Effector memory CD8-positive, alpha-beta T cell (primary cell): ENCODE measurements around the gene ETNK2.

Experiments
- ATAC-seq: fragments of 150-1000 bp; cut with Tn5 transposase; replicated peaks from 2 replicates; pipeline ENCODE4 v1.10.0; 2021; ENCODE audit warnings: mild to moderate bottlenecking, moderate library complexity
- DNase-seq, 3 experiments: peaks; one replicate each; pipeline ENCODE4 v3.0.0; 2021
- H3K27ac Mint-ChIP-seq, 2 donors: one replicate each; pipeline ENCODE4 v1.8.0; 2022; ENCODE audit warnings: mild to moderate bottlenecking in 2 of 2, mixed read lengths in 2 of 2, moderate library complexity in 2 of 2
- H3K27me3 Mint-ChIP-seq, 2 donors: one replicate each; pipeline ENCODE4 v1.8.0; 2022; ENCODE audit warnings: mixed read lengths in 2 of 2
- H3K36me3 Mint-ChIP-seq: one replicate; pipeline ENCODE4 v1.8.0; 2022; ENCODE audit warnings: mild to moderate bottlenecking, moderate library complexity, mixed read lengths; ENCODE audit not compliant: insufficient read depth
- H3K4me1 Mint-ChIP-seq, 2 donors: one replicate each; pipeline ENCODE4 v1.8.0; 2022; ENCODE audit warnings: low read depth in 2 of 2, mixed read lengths in 2 of 2
- H3K4me3 Mint-ChIP-seq, 2 donors: one replicate each; pipeline ENCODE4 v1.8.0; 2022; ENCODE audit warnings: mild to moderate bottlenecking in 2 of 2, mixed read lengths in 2 of 2, moderate library complexity in 2 of 2
- H3K9me3 Mint-ChIP-seq, 2 donors: one replicate each; pipeline ENCODE4 v1.8.0; 2022; ENCODE audit warnings: mixed read lengths in 2 of 2

The ETNK2 gene

DNA sequence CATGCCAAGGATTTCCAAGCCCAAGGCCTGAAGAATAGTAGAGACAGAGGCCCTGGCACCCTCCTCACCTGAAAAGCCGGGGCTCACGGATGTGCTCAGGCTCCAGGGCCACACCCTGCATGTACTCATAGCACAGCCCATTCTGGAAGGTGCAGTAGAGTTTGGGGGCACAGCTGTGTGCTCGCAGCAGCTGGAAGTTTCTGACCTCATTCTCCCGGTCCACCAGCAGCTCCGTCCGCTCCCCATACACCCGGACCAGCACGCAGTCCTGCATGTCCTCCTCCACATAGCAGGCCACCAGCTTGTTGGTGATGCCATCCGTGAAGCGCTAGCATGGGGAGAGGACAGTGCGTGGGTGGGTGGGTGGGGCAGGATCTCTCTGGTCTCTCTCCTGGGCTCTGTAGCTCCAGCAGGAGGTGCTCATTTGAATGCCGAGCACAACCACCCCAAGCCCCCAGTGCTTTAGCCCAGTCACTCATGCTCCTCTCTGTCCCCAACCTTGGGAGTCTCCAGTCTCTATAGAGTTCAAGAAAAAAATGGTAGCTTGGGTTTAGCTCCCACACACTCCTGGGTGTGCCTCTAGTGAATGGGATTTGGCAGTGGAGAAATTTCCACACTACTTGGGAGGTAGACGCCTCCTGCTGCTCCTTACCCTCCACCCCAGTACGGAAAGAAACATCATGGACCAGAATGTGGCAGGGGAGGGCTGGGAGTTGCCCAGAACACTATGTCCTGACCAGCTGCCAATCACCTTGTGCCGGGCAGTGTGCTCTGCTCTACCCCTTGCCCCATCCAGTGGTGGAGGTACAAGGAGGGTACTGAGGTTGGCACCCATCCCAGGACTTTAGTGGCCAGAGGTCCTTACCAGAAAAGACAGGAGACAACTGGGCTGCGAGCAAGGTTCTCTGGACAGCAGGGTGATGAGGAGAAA, 1.9 kb downstream of the ETNK2 start:
- DNase-seq (no peak), ATAC-seq (no peak)
- Mint-ChIP-seq H3K36me3 (peaks cover 3% of the 10 kb centered on the region), H3K9me3 (no peaks in the 10 kb centered on the region), H3K27ac (peak overlapping the region in 1 of 2 donors; percentile 16), H3K4me3 (peak overlapping the region; percentile 71 to 77), H3K4me1 (peaks cover 7 to 8% of the 10 kb centered on the region in 2 donors), H3K27me3 (peaks cover 0 to 7% of the 10 kb centered on the region in 2 donors)

DNA sequence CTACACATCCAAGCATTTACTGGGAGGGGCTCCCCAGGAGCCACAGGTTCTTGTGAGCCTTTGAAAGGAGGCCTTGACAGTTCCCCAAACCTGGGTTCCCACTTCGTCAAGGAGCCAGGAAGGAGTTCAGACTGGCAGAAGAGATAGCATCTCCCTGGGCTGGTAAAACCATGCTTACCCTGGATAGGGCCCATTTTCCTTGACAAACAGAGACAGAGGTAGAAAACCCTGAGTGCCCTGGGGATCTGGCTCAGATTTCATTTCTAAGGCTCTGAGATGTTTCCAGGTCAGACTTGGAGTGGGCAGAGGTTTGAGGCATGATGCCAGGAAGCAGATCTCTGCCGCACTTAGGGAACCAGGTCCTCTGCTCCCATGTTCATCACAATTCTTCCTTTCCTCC, 2.7 kb downstream of the ETNK2 start:
- Mint-ChIP-seq H3K36me3 (peaks cover under 1% of the 10 kb centered on the region), H3K9me3 (no peaks in the 10 kb centered on the region), H3K27ac (peak overlapping the region in 1 of 2 donors; percentile 16), H3K27me3 (peaks cover 0 to 9% of the 10 kb centered on the region in 2 donors), H3K4me3 (no peak overlapping the region), H3K4me1 (peaks cover 7 to 8% of the 10 kb centered on the region in 2 donors)
- ATAC-seq: no peak
- DNase-seq: no peak

DNA sequence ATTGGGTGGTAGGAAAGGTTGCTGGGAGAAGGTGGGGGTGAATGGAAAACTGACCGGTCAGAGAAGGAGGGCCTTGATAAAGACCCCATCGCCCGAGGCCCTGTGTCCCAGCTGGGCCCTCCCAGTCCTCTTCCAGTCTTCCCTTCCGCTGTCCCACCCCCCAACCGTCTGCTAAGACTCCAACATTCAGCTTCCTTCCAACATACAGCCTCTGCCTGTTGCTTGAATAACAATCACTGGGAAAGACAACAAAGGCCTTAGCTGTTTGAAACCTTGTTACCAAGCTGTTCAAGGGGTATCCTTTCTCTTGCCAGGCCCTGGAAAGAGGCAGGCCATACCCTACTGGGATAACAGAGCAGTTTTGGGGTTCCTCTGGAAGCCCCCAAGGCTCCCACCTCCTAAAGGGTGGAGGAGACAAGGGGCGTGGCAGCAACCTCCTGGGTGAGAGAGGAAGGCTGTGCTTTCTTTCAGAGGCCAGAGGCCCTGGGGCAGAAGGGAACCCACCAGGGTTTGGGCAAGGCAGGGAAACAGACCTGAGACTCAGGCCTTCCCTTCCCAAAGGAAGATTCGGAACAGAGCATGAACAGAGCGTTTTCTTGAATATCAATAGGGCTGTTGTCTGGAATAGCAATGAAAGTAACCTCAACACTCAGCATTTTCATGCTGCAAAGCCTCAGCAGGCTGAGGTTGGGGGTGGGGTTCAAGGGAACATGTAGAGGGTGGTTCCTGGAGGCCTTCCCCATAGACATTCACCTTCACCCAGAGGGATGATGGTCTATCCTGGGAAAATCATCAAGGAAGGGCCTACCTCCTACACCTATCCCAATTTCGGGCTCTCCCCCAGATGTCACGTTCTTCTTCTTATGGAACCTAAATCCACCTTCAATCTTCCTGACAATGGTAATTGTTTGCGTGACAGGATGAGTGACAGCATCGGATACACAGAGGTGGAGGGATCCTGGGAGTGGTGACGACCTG, 4.1 kb downstream of the ETNK2 start:
- Mint-ChIP-seq H3K4me1 (peaks cover 4 to 7% of the 10 kb centered on the region in 2 donors), H3K27ac (peak overlapping the region in 1 of 2 donors; percentile 55), H3K27me3 (peaks cover 0 to 9% of the 10 kb centered on the region in 2 donors), H3K9me3 (no peaks in the 10 kb centered on the region), H3K4me3 (no peak overlapping the region), H3K36me3 (no peaks in the 10 kb centered on the region)
- ATAC-seq (no peak), DNase-seq (no peak)

DNA sequence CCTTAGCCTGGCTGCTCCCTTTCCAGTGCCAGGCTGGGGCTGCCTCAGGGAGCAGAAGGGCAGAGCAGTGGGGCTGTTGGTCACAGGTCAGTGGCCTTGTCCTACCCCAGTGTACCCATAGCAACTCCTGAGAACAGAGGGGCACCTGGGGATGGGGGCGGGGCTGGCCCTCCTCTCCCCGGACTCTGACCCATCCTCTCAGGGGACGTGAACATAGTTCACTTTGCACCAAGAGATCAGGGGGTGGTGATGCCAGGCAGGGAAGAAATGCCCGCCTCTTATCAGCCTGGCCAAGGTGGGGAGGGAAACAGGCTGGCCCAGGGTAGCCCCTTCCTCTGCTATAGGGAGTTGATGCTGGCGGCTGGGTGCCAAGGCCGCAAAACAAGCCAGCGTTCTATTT, 4.9 kb downstream of the ETNK2 start:
- Mint-ChIP-seq H3K27ac (no peak overlapping the region), H3K4me1 (peaks cover 0 to 4% of the 10 kb centered on the region in 2 donors), H3K9me3 (no peaks in the 10 kb centered on the region), H3K36me3 (no peaks in the 10 kb centered on the region), H3K27me3 (peaks cover 0 to 9% of the 10 kb centered on the region in 2 donors), H3K4me3 (no peak overlapping the region)
- DNase-seq: no peak
- ATAC-seq: no peak

DNA sequence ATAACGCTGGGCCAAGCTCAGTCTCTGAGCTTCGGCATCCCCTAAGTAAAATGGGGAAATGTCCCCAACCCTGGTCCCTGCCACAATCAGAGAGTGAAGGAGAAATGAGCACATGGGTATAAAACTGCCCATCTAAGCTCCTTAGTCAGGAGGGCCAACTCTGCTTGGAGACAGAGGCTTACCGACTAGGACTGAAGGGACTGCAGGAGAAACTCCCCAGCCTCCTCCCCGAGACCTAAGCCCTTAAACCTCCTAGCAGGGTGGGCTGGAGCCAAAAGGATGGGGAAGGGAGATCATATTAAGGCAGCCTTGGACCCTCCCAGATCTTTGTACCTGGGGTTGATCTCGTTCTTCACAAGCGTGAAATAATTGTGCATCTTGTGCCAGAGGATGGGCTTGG, 5.5 kb downstream of the ETNK2 start:
- Mint-ChIP-seq H3K4me3 (no peak overlapping the region), H3K27ac (no peak overlapping the region), H3K36me3 (peaks cover 3% of the 10 kb centered on the region), H3K27me3 (peaks cover 3 to 9% of the 10 kb centered on the region in 2 donors), H3K4me1 (peaks cover 0 to 4% of the 10 kb centered on the region in 2 donors), H3K9me3 (no peaks in the 10 kb centered on the region)
- no peak for DNase-seq
- no peak for ATAC-seq

DNA sequence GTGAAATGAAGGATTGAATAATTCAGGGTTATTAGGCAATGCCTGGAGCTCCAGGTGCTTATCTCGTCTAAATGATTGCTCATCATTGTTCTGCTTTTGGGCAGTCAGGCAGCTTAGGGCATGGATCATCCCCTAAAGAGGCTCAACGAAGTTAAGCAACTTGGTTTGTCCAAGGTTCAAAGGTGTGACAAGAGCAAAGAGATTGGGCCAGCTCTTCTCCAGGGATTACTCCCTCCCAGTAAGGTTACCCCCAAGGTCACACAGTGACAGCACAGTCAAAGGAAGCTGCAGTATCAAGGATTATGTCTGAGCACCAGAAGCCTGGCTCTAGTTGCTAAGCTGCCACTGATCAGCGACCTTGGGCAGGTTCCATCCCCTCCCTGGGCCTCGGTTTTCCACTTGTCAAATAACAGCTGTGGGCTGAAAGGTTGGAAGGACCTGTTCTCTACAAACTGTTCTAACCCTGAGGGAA, 6.8 kb downstream of the ETNK2 start:
- peaks cover 12% of the 10 kb centered on the region for H3K36me3 Mint-ChIP-seq
- ATAC-seq (no peak), DNase-seq (no peak)
- peaks cover 6 to 9% of the 10 kb centered on the region in 2 donors for H3K27me3 Mint-ChIP-seq
- peaks cover 0 to 2% of the 10 kb centered on the region in 2 donors for H3K4me1 Mint-ChIP-seq
- H3K27ac Mint-ChIP-seq: no peak overlapping the region
- no peak overlapping the region for H3K4me3 Mint-ChIP-seq
- H3K9me3 Mint-ChIP-seq: no peaks in the 10 kb centered on the region

DNA sequence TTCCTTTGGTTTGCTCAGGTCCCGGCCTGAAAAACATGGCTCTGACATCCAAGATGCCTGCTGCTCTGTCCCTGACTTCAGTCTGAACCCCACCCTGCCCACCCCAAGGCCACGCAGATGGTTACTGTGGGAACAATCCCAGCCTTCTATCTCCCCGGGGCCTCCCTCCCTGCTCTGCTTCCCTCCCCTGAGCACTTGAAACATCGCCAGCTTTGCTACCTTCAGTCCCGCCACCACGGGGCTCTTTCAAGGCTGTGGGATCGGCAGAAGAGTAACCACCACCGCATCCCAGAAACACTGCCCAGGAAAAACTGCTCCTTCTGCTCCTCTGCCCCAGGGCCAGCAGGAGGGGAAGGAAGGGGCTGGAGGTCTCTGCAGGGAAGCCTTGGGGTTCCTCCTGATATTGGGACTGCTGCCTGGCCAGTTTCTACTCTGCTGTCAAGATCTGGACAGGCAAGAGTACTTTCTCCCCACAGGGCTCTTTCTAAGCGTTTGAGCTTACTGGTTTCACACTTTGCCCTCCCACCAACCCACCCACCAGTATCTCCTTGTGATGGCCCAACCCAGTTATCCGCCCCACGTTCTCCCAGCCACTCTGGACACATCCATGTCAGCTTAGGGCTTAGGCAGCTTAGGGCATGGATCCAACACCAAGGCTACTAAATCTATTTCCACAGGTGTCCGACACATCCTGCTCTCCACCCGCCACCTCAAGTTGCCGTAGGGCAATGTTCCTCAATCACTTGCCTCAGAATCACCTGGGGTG, 8.4 kb downstream of the ETNK2 start:
- no peak for ATAC-seq
- H3K36me3 Mint-ChIP-seq: peaks cover 12% of the 10 kb centered on the region
- H3K27ac Mint-ChIP-seq: no peak overlapping the region
- no peaks in the 10 kb centered on the region for H3K9me3 Mint-ChIP-seq
- DNase-seq: no peak
- no peaks in the 10 kb centered on the region for H3K4me1 Mint-ChIP-seq
- H3K4me3 Mint-ChIP-seq: no peak overlapping the region
- peaks cover 6 to 9% of the 10 kb centered on the region in 2 donors for H3K27me3 Mint-ChIP-seq

DNA sequence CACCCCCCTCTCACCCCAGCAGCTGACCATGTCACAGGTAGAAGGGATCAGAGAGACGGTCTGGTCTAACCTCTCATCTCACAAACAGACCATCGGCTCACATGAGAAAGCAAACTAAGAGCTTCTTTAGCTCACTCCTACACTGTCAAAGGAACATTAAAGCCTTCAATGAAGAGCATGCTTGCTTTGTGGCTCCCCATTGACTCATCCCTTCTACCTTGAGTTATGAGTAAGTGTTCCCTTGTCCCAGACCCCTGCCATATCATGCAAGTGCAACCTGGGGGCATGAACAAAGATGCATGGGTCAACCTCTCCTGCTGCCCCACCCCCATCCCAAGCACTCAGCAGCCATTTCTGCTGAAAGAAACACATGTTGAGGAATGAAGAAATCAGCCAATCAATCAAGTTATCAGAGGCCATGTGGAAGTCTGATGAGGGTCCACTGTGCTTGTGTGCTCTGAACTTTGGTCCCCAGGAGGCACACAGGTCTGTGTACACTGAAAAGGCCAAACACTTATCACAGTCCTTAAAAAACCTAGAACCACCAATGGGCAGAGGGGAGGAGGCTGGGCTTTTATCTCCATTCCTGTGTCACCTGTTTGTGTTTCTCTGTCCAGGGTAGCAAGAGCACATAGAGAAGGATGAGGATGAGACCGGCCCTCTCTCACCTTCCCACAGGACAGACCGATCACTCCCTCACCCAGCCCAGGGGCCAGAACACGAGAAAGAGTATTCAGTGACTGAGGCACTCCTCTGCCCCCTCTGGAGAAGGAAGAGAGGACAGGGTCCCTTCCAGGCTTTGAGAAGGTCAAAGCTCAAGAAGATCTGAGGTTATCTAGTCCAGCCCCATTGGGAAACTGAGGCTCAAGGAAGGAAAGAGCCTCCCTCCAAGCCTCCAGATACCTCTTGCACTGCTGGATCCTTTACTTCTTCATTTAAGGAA, 9.5 kb downstream of the ETNK2 start:
- Mint-ChIP-seq H3K36me3 (peaks cover 12% of the 10 kb centered on the region), H3K27ac (no peak overlapping the region), H3K9me3 (no peaks in the 10 kb centered on the region), H3K27me3 (peaks cover 6 to 9% of the 10 kb centered on the region in 2 donors), H3K4me1 (no peaks in the 10 kb centered on the region), H3K4me3 (no peak overlapping the region)
- DNase-seq: no peak
- ATAC-seq: no peak

DNA sequence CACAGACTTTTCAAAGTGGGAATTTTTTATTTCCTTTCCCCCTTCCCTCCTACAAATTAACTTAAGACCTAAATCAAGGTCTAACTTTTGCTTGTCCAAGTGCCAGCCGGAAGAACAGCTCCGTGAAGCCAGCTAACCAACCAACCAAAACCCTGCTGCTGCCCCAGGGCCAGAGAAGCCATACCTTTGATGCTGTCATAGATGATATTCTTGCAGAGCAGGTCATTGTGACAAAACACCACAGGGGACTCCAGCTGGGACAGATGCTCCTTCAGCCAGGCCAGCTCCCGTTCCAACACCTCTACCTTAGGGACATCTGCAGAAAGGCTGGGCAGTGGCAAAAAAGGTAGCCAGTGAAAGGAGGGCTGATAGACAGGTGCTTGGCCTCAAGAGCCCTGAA, 10.7 kb downstream of the ETNK2 start:
- H3K4me3 Mint-ChIP-seq: no peak overlapping the region
- no peak overlapping the region for H3K27ac Mint-ChIP-seq
- DNase-seq (no peak), ATAC-seq (no peak)
- H3K27me3 Mint-ChIP-seq: peaks cover 6 to 9% of the 10 kb centered on the region in 2 donors
- no peaks in the 10 kb centered on the region for H3K9me3 Mint-ChIP-seq
- no peaks in the 10 kb centered on the region for H3K4me1 Mint-ChIP-seq
- peaks cover 12% of the 10 kb centered on the region for H3K36me3 Mint-ChIP-seq

DNA sequence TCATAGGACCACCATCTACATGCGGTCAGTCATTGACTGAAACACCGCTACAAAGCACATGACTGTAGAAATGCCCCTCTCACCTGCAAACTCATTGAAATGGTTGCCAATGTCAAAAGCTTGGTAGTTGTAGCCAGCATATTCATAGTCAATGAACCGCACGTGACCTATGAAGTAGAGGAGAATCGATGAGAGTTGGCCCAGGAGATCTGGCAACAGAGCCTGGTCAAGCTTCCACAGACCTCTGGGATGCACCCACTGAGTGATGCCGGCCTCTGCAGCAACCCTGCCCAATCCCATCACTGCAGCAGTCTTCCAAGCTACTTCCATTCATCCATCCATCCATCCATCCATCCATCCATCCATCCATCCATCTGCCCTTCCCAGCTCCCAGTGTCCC, 11.9 kb downstream of the ETNK2 start:
- peaks cover 12% of the 10 kb centered on the region for H3K36me3 Mint-ChIP-seq
- H3K27me3 Mint-ChIP-seq: peaks cover 8 to 12% of the 10 kb centered on the region in 2 donors
- no peak overlapping the region for H3K27ac Mint-ChIP-seq
- no peaks in the 10 kb centered on the region for H3K9me3 Mint-ChIP-seq
- ATAC-seq (no peak), DNase-seq (no peak)
- H3K4me3 Mint-ChIP-seq: no peak overlapping the region
- H3K4me1 Mint-ChIP-seq: no peaks in the 10 kb centered on the region

DNA sequence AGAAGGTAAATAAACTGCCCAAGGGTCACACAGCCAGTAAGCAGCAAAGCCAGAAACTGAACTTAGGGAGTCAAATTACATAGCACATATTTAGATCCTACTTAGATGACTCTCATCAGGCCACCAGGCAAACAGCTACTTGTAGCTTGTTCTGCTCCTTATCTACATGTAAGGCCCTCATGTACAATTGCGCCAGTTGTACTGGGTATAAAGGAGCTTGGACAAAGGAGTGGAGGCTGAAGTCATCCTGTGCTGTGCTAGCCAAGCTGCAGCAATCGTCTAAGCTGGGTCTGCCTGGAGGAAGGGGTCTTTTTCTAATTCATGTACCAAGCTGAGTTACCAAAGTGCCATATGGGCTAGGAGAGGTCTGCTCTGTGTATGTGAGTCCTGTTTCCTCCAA, 12.8 kb downstream of the ETNK2 start:
- DNase-seq (no peak), ATAC-seq (no peak)
- H3K27me3 Mint-ChIP-seq: peaks cover 0 to 12% of the 10 kb centered on the region in 2 donors
- no peak overlapping the region for H3K4me3 Mint-ChIP-seq
- H3K4me1 Mint-ChIP-seq: no peaks in the 10 kb centered on the region
- H3K9me3 Mint-ChIP-seq: no peaks in the 10 kb centered on the region
- H3K36me3 Mint-ChIP-seq: peaks cover 12% of the 10 kb centered on the region
- H3K27ac Mint-ChIP-seq: no peak overlapping the region

DNA sequence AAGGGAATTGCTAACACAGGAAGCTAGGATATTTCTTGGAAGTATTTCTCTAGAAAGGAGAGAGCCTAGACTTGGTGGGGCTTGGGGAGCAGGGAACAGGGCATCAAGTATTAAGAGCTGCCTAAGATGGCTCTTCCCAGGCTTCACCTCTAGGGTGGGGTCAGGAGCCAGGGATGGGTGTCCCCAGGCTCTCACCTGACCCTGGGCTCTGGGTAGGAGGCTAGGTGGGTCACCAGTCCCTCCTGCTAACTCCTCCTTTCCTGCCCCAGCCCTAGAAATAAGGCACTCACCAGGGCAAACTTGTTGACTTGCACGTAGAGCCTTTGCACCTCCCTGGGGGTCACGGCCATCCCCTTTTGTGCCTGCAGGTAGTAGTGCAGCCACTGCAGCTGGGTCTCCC, 15.0 kb downstream of the ETNK2 start:
- no peaks in the 10 kb centered on the region for H3K4me1 Mint-ChIP-seq
- H3K4me3 Mint-ChIP-seq: no peak overlapping the region
- peaks cover 0 to 12% of the 10 kb centered on the region in 2 donors for H3K27me3 Mint-ChIP-seq
- DNase-seq: no peak
- no peak for ATAC-seq
- peaks cover 12% of the 10 kb centered on the region for H3K36me3 Mint-ChIP-seq
- no peaks in the 10 kb centered on the region for H3K9me3 Mint-ChIP-seq
- H3K27ac Mint-ChIP-seq: no peak overlapping the region
